ENCODE data around the gene VASP. TPM values are rescaled to one million over a fixed set of nuclear protein-coding genes. Genes with fewer than 3 reads are reported as not detected.

Gene VASP
- total and polyA plus RNA-seq, 2 of the 13 experiments (the other 11 are each of a cell fraction or from before 2014, with no cell fraction given), result 41.8 to 67.1 TPM

- no peak for TF ChIP-seq PRDM4 (CRISPR knock-in tag; IDR thresholded peaks at IDR 0.05; ENCODE audit: borderline replicate concordance)
- TF ChIP-seq TFDP2 (CRISPR knock-in tag; IDR thresholded peaks at IDR 0.05), result no peak
- peak; percentile 51; the same call in 1 of the 2 replicates for TF ChIP-seq CREM (IDR thresholded peaks at IDR 0.05)
- TF ChIP-seq CREM (CRISPR knock-in tag; IDR thresholded peaks at IDR 0.05), result no peak
- peak; percentile 45; the same call in 1 of the 2 replicates for TF ChIP-seq KDM2A (CRISPR knock-in tag; IDR thresholded peaks at IDR 0.05; ENCODE audit: borderline replicate concordance, low read depth)
- no peak for TF ChIP-seq ZNF576 (CRISPR knock-in tag; IDR thresholded peaks at IDR 0.05)
- TF ChIP-seq HMGXB4 (CRISPR knock-in tag; IDR thresholded peaks at IDR 0.05; ENCODE audit: borderline replicate concordance in 1 of 2, low read depth in 1 of 2), result peak in 1 of 2 experiments; percentile 45; a peak in 1 of 4 replicates
- peak; percentile 37; the same call in 1 of the 2 replicates for TF ChIP-seq GMEB1 (CRISPR knock-in tag; IDR thresholded peaks at IDR 0.05; ENCODE audit: borderline replicate concordance)
- TF ChIP-seq ZNF143 (CRISPR knock-in tag; IDR thresholded peaks at IDR 0.05), result peak; percentile 91
- no peak for TF ChIP-seq LCORL (IDR thresholded peaks at IDR 0.05)
- TF ChIP-seq LCORL (CRISPR knock-in tag; IDR thresholded peaks at IDR 0.05), result no peak
- peak; percentile 44; the same call in 1 of the 2 replicates for TF ChIP-seq SALL1 (CRISPR knock-in tag; IDR thresholded peaks at IDR 0.05)
- TF ChIP-seq SRSF4 (IDR thresholded peaks at IDR 0.05; ENCODE audit: low read depth, low read length, poor library complexity, severe bottlenecking), result no peak
- no peak for TF ChIP-seq ZNF362 (CRISPR knock-in tag; IDR thresholded peaks at IDR 0.05; ENCODE audit: borderline replicate concordance)
- no peak for TF ChIP-seq AGO2 (optimal IDR thresholded peaks at IDR 0.05; ENCODE audit: low read depth, low read length)
- TF ChIP-seq MIXL1 (CRISPR knock-in tag; IDR thresholded peaks at IDR 0.05), result no peak
- TF ChIP-seq RBAK (CRISPR knock-in tag; IDR thresholded peaks at IDR 0.05), result no peak
- no peak for TF ChIP-seq EED (CRISPR knock-in tag; IDR thresholded peaks at IDR 0.05)
- TF ChIP-seq ZSCAN22 (CRISPR knock-in tag; IDR thresholded peaks at IDR 0.05), result no peak
- peak; percentile 78 for TF ChIP-seq SUZ12 (IDR thresholded peaks at IDR 0.05; ENCODE audit: low read depth, low read length)
These were observed 16.5 kb downstream of the VASP start (continued) for GRCh38 chr19:45523642-45524256.
